Measurements from ENCODE around the gene CDC73.

- TF ChIP-seq SUZ12 (IDR thresholded peaks at IDR 0.05) (no peak), FOXA1 (IDR thresholded peaks at IDR 0.05) (no peak), ZNF384 (IDR thresholded peaks at IDR 0.05) (no peak), FOXK2 (IDR thresholded peaks at IDR 0.05) (no peak), LEF1 (IDR thresholded peaks at IDR 0.05; ENCODE audit: borderline replicate concordance) (no peak), ELF4 (IDR thresholded peaks at IDR 0.05) (no peak), SP1 (IDR thresholded peaks at IDR 0.05) (no peak), BHLHE40 (IDR thresholded peaks at IDR 0.05; ENCODE audit: borderline replicate concordance) (no peak), FOXM1 (IDR thresholded peaks at IDR 0.05; ENCODE audit: borderline replicate concordance) (no peak), HDGF (IDR thresholded peaks at IDR 0.05; ENCODE audit: borderline replicate concordance) (no peak)
These were observed 127.4 kb downstream of the CDC73 start for GRCh38 chr1:193249187-193249586.

Data from HEK293T (cell line).